Right lobe of liver (tissue), 6 donors: ENCODE measurements around the gene PIGR. TPM values are rescaled to one million over a fixed set of nuclear protein-coding genes. Genes with fewer than 3 reads are reported as not detected.
"Not testable (repeated sequence)": the region's sequence is repeated elsewhere in the genome, so short reads cannot be mapped to it uniquely, and the experiment has no call there.

ENCODE experiments used
- ATAC-seq, 4 donors: fragments of 200-7000 bp; cut with Tn5 transposase; one replicate each; pipeline ENCODE4 v1.9.1; 2020; ENCODE audit warnings: mild to moderate bottlenecking in 4 of 4, moderate library complexity in 4 of 4
- DNase-seq, 3 donors: peaks; one replicate each; pipeline ENCODE4 v3.0.0-alpha.2; 2020
- H3K27ac ChIP-seq, 3 donors: fragments of 200-600 bp; one replicate each; pipeline ENCODE4 v1.8.0; 2022
- H3K27me3 ChIP-seq, 2 donors: fragments of 200-600 bp; one replicate each; pipeline ENCODE4 v1.8.0; 2022
- H3K36me3 ChIP-seq, 4 donors: fragments of 200-600 bp; sonication (generic) in 1 of 4; one replicate each; pipeline versions ENCODE4 v1.5.1 to v1.8.0; 2017 to 2022; ENCODE audit warnings: control low read depth in 1 of 4
- H3K4me1 ChIP-seq, 4 donors: fragments of 200-600 bp; sonication (generic) in 1 of 4; one replicate each; pipeline versions ENCODE4 v1.5.1 to v1.8.0; 2017 to 2022; ENCODE audit warnings: control low read depth in 1 of 4
- H3K4me3 ChIP-seq, 3 donors: fragments of 200-600 bp; one replicate each; pipeline ENCODE4 v1.8.0; 2022
- H3K9me3 ChIP-seq, 4 donors: fragments of 200-600 bp; sonication (generic) in 1 of 4; one replicate each; pipeline versions ENCODE4 v1.5.1 to v1.8.0; 2017 to 2022; ENCODE audit warnings: control low read depth in 1 of 4
- POLR2A ChIP-seq: fragments of 450-650 bp; IDR thresholded peaks from one replicate; pipeline ENCODE4 v1.6.1; 2017; ENCODE audit warnings: antibody characterized with exemption, mild to moderate bottlenecking
- WGBS: methylation state at CpG from one replicate; pipeline ENCODE4 v1.1.6; 2018; ENCODE audit warnings: low coverage, low lambda C conversion rate; ENCODE audit not compliant: insufficient coverage; ENCODE audit errors: missing lambda C conversion rate; 5-methylcytosine and 5-hydroxymethylcytosine counted together
- intact Hi-C, 2 donors: fragments of 100-400 bp; cut with DNase I; formaldehyde crosslinking; loops; one replicate each; pipeline versions ENCODE4 v1.11.2 to v1.14.1; 2022
- total RNA-seq, 6 experiments: library from RNA; depleted of rRNA in 2 of 6; stranded (reverse); fragments of >200 nt in 2 of 6; fragmentation: NEBNext Ultra II Directional in 3 of 6; extraction: Animal tissue kit (Norgen Biotek cat#: 25700) in 3 of 6; gene quantifications; one replicate each; pipeline versions ENCODE4 v1.1.0 to v1.2.4, GENCODE V29; 2016 to 2023
- TF ChIP-seq, protein P1 (sequence below), 4 donors: fragments of 200-600 bp in 3 of 4; fragments of 450-650 bp in 1 of 4; IDR thresholded peaks; one replicate each; pipeline versions ENCODE4 v1.5.1 to v1.8.0; 2016 to 2022; ENCODE audit warnings: antibody characterized with exemption in 4 of 4, mild to moderate bottlenecking in 2 of 4
- donor health status: DM: no; HTN: yes; CAD: no.
- donor health status: DM: no; HTN: no; CAD: no.
- donor health status: DM: no; HTN: no; CAD: no.
- donor health status: DM: no; HTN: yes; CAD: no.
- donor health status: DM: no; HTN: yes; CAD: no.

The PIGR gene
- total RNA-seq, 6 experiments from 2014 or later = 20.6 to 134 (median 85.1) TPM

DNA sequence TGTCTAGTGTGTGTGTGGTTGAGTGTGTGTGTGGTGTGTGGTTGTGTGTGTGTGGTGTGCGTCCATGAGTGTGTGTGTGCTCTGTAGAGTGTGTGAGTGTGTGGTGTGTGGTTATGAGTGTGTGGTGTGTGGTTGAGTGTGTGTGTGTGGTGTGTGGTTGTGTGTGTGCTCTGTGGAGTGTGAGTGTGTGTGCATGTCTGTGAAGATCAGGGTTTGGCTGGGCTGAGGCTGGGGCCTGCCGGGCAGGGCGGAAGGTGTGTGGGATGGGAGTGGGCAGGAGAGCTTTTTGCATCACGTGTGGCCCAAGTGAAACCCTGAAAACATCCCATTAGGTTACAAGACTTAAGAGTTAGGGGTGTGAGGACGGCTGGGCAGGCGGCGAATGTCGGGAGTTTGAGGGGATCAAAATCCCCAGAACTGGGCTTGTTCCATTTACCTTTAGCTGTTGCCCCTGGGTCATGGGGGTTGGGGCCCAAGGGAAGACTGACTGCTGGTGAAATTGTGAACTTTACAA lies 21.6 kb downstream of the PIGR start:
- no peak for DNase-seq
- no peaks in the 10 kb centered on the region for H3K36me3 ChIP-seq
- no peak for ATAC-seq
- H3K4me1 ChIP-seq = peaks cover 0 to 18% (median 0%) of the 10 kb centered on the region in 4 donors
- no peak overlapping the region for H3K4me3 ChIP-seq
- intact Hi-C loops = no loop called here
- TF ChIP-seq, protein P1, sequence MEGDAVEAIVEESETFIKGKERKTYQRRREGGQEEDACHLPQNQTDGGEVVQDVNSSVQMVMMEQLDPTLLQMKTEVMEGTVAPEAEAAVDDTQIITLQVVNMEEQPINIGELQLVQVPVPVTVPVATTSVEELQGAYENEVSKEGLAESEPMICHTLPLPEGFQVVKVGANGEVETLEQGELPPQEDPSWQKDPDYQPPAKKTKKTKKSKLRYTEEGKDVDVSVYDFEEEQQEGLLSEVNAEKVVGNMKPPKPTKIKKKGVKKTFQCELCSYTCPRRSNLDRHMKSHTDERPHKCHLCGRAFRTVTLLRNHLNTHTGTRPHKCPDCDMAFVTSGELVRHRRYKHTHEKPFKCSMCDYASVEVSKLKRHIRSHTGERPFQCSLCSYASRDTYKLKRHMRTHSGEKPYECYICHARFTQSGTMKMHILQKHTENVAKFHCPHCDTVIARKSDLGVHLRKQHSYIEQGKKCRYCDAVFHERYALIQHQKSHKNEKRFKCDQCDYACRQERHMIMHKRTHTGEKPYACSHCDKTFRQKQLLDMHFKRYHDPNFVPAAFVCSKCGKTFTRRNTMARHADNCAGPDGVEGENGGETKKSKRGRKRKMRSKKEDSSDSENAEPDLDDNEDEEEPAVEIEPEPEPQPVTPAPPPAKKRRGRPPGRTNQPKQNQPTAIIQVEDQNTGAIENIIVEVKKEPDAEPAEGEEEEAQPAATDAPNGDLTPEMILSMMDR (IDR thresholded peaks at IDR 0.05) = no peak
- no peak for TF ChIP-seq POLR2A
- H3K27ac ChIP-seq = peak overlapping the region in 1 of 3 donors; percentile 0
- no peaks in the 10 kb centered on the region for H3K27me3 ChIP-seq
- no peaks in the 10 kb centered on the region for H3K9me3 ChIP-seq
- 85% methylated on average over 4 of the region's 8 CpGs for WGBS

DNA sequence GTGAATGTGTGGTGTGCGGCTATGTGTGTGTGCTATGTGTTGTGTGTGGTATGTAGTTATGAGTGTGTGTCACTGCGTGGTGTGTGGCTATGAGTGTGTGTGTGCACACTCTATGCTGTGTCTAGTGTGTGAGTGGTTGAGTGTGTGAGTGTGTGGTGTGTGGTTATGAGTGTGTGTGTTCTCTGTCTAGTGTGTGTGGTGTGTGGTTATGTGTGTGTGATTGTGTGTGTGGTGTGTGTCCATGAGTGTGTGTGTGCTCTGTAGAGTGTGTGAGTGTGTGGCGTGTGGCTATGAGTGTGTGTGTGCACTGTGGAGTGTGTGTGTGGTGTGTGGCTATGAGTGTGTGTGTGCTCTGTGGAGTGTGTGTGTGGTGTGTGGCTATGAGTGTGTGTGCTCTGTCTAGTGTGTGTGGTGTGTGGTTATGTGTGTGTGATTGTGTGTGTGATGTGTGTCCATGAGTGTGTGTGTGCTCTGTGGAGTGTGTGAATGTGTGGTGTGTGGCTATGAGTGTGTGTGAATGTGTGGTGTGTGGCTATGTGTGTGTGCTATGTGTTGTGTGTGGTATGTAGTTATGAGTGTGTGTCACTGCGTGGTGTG lies 22.2 kb downstream of the PIGR start:
- H3K9me3 ChIP-seq, H3K4me3 ChIP-seq, H3K36me3 ChIP-seq, intact Hi-C loops, H3K27ac ChIP-seq, H3K27me3 ChIP-seq, DNase-seq: not testable (repeated sequence)
- peaks cover 0 to 18% (median 0%) of the 10 kb centered on the region in 4 donors for H3K4me1 ChIP-seq
- ATAC-seq = peak in 1 of 4 donors; percentile 7
- 85% methylated on average over 4 of the region's 4 CpGs for WGBS

DNA sequence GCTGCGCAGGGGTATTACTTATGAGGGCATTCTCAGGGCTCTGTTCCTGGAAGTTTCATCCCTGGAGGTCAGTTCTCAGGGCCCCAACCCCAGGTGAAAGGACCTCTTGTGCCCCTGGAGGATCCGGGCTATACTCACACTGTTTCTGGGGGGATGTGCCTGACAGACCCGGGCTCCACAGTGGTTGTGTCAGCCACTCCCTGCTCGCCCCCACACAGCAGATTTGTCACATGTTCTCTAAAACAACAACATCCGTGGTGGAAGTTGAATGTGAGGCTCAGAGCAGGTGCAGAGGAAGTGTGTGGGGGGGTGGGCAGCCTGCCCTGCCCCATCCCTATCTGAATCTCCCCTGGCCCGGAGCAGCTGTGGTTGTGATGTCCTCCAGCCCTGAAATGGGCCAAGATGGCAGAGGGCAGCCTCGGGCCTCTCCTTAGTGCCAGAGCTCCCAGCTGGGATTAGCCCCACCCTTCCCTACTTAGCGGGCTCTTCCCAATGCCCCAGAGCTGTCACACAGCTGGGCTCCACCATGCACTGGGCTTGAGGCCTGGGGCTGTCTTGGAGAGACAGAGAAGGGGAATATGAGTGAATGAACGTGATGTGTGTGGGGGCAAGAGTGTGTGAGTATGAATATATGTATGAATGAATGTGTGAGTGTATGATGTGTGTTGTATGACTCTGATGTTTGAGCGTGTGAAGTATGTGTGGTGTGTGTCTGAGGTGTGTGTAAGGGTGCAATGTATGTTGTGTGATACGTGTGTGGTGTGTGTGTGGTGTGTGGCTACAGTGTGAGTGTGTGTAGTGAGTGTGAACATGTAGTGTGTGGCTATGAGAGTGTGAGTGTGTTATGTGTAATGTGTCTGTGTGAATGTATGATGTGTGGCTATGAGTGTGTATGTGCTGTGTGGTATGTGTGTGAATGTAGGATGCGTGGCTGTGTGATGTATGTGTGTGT lies 23.0 kb downstream of the PIGR start:
- Histone ChIP-seq H3K9me3 (no peaks in the 10 kb centered on the region), H3K27me3 (no peaks in the 10 kb centered on the region), H3K4me1 (peaks cover 0 to 18% (median 0%) of the 10 kb centered on the region in 4 donors), H3K27ac (peak overlapping the region; percentile 49 to 67 (median 65)), H3K4me3 (no peak overlapping the region), H3K36me3 (no peaks in the 10 kb centered on the region)
- 59% methylated on average over 8 of the region's 12 CpGs for WGBS
- no peak for TF ChIP-seq POLR2A
- TF ChIP-seq, protein P1 (IDR thresholded peaks at IDR 0.05) = no peak
- ATAC-seq (peak; percentile 25 to 47 (median 32)), DNase-seq (peak in 1 of 3 donors; percentile 41)
- intact Hi-C loops = no loop called here

DNA sequence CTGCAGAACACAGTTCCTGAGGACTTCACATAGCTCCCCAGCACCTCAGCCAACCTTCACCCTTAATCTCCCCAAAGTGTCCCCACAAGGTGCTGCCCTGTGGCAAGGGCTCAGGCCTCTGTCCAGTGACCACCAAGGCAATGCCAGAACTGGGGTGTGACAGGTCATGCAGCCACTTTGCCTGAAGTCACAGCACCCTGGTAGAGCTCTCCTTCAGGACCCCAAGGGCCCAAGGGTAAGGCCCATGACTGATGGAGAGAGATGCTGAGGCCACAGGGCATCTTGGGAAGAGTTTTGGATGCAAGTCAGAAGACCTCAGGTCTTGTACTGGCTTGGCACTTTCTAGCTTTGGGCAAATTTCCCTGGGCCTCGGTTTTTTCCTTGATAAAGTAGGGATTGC lies 23.7 kb downstream of the PIGR start:
- intact Hi-C loops = no loop called here
- no peak overlapping the region for H3K4me3 ChIP-seq
- DNase-seq = no peak
- no peaks in the 10 kb centered on the region for H3K27me3 ChIP-seq
- peak overlapping the region; percentile 49 to 67 (median 65) for H3K27ac ChIP-seq
- peaks cover 0 to 18% (median 0%) of the 10 kb centered on the region in 4 donors for H3K4me1 ChIP-seq
- H3K9me3 ChIP-seq = no peaks in the 10 kb centered on the region
- no peak for TF ChIP-seq POLR2A
- TF ChIP-seq, protein P1 (IDR thresholded peaks at IDR 0.05) = no peak
- WGBS = 38% methylated on average over 1 of the region's 1 CpG
- H3K36me3 ChIP-seq = no peaks in the 10 kb centered on the region
- no peak for ATAC-seq
